ENCODE results near the gene IP6K3. TPM values are rescaled to one million over a fixed set of nuclear protein-coding genes. Genes with fewer than 3 reads are reported as not detected.

The IP6K3 gene
- total RNA-seq, 4 donors from 2014 or later: 0.51 to 0.83 TPM; not detected in 2

DNA sequence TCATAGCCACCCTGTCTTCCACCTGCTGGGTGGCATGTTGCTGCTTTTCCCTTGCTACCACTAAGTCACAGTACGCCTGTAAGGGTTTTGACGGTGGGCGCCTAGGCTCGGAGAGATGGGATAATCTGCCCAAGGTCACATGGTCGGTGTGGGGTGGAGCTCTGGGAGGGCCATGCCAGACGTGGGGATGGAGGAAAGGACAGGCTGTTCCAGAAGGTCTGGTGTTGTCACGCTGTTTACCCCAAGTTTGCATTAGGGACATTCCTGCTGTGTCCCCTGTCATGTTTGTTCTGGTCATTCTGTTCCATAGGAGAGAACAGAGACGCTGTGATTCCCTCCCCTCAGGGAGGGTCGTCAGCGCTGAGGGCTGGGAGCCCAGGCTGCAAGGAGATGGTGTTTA lies 16.1 kb downstream of the IP6K3 start:
- DNase-seq (ENCODE audit: low spot score in 2 of 2): no peak
- Histone ChIP-seq H3K4me3 (no peak overlapping the region), H3K27ac (no peak overlapping the region), H3K27me3 (peaks cover 5% of the 10 kb centered on the region), H3K4me1 (no peaks in the 10 kb centered on the region), H3K36me3 (no peaks in the 10 kb centered on the region), H3K9me3 (no peaks in the 10 kb centered on the region)
- TF ChIP-seq CTCF (IDR thresholded peaks at IDR 0.05) (no peak), POLR2A (IDR thresholded peaks at IDR 0.05) (no peak), EP300 (IDR thresholded peaks at IDR 0.05) (no peak), POLR2AphosphoS5 (IDR thresholded peaks at IDR 0.05) (no peak)
- WGBS: 86% methylated on average over 10 of the region's 10 CpGs

GRCh38 chr6:33729059-33729458 lies 17.6 kb downstream of the IP6K3 start:
- no peaks in the 10 kb centered on the region for H3K4me1 ChIP-seq
- 95% methylated on average over 5 of the region's 6 CpGs for WGBS
- H3K27me3 ChIP-seq: peaks cover 5% of the 10 kb centered on the region
- H3K4me3 ChIP-seq: no peak overlapping the region
- H3K36me3 ChIP-seq: no peaks in the 10 kb centered on the region
- no peak for DNase-seq (ENCODE audit: low spot score in 2 of 2)
- H3K27ac ChIP-seq: no peak overlapping the region
- TF ChIP-seq POLR2A (IDR thresholded peaks at IDR 0.05) (no peak), POLR2AphosphoS5 (IDR thresholded peaks at IDR 0.05) (no peak), CTCF (IDR thresholded peaks at IDR 0.05) (no peak)
- no peaks in the 10 kb centered on the region for H3K9me3 ChIP-seq

GRCh38 chr6:33728438-33728837 lies 18.3 kb downstream of the IP6K3 start:
- Histone ChIP-seq H3K27ac (no peak overlapping the region), H3K4me1 (no peaks in the 10 kb centered on the region)

DNA sequence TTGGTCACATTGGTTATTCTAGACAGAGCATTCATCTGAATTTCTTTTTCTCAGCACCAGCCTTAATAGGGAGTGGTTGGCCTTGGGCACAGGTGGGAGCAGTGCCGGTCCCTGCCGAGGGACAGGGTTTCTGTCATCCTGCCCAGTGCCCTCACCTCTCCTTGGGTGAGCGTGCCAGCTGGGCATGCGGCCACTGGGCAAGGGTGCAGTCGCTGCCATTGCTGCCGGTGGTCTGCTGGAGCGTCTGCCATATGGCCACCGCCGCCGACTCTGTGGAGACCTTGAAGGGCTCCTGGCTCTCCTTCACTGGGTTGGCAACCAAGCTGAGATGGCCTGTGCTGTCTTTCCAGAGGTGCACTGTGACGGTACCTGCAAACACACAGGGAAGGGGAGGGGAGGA lies 18.8 kb downstream of the IP6K3 start:
- Histone ChIP-seq H3K9me3 (no peaks in the 10 kb centered on the region), H3K4me3 (no peak overlapping the region), H3K27me3 (peaks cover 9% of the 10 kb centered on the region), H3K36me3 (no peaks in the 10 kb centered on the region), H3K4me1 (no peaks in the 10 kb centered on the region), H3K27ac (no peak overlapping the region)
- TF ChIP-seq CTCF (IDR thresholded peaks at IDR 0.05): no peak
- WGBS: 94% methylated on average over 11 of the region's 11 CpGs
- no peak for DNase-seq (ENCODE audit: low spot score in 2 of 2)

More at GRCh38 chr6:33728438-33728837, 18.3 kb downstream of the IP6K3 start:
- Histone ChIP-seq H3K27me3 (peaks cover 9% of the 10 kb centered on the region), H3K36me3 (no peaks in the 10 kb centered on the region), H3K4me3 (no peak overlapping the region), H3K9me3 (no peaks in the 10 kb centered on the region)
- 87% methylated on average over 11 of the region's 11 CpGs for WGBS
- no peak for DNase-seq (ENCODE audit: low spot score in 2 of 2)
- TF ChIP-seq POLR2AphosphoS5 (IDR thresholded peaks at IDR 0.05): no peak
- TF ChIP-seq EP300 (IDR thresholded peaks at IDR 0.05): no peak
- no peak for TF ChIP-seq CTCF (IDR thresholded peaks at IDR 0.05)
- no peak for TF ChIP-seq POLR2A (IDR thresholded peaks at IDR 0.05)

DNA sequence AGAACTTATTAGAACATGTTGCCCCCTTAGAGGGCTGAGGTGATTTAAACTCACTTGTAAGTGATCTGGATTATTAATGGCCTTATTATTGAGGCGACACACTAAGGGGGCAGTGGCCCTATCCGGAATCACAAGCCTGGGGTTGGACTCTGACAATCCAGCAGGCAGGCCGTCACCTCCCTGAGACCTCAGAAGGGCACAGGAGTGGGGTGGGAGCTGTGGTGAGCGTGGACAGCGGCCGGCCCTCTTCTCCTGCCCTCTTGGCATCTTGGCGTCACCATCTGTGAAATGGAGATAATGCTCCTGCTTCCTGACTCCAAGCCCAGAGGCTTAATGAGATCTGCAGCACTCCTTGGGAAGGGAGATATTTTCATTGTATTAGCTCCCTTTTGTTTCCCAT lies 19.6 kb downstream of the IP6K3 start:
- Histone ChIP-seq H3K4me3 (no peak overlapping the region), H3K9me3 (no peaks in the 10 kb centered on the region), H3K27me3 (peaks cover 10% of the 10 kb centered on the region), H3K36me3 (no peaks in the 10 kb centered on the region), H3K4me1 (no peaks in the 10 kb centered on the region), H3K27ac (no peak overlapping the region)
- TF ChIP-seq POLR2AphosphoS5 (IDR thresholded peaks at IDR 0.05) (no peak), EP300 (IDR thresholded peaks at IDR 0.05) (no peak), POLR2A (IDR thresholded peaks at IDR 0.05) (no peak), CTCF (IDR thresholded peaks at IDR 0.05) (no peak)
- 97% methylated on average over 5 of the region's 7 CpGs for WGBS
- no peak for DNase-seq (ENCODE audit: low spot score in 2 of 2)
